ENCODE results near the gene HOXB13. TPM values are rescaled to one million over a fixed set of nuclear protein-coding genes. Genes with fewer than 3 reads are reported as not detected.

HOXB13 gene
- total RNA-seq, 1 donor from 2014 or later = not detected

GRCh38 chr17:48749621-48750553, 21.3 kb upstream of the HOXB13 start:
- DNase-seq (ENCODE audit: low spot score in 2 of 2) (no peak), FAIRE-seq (no peak)

DNA sequence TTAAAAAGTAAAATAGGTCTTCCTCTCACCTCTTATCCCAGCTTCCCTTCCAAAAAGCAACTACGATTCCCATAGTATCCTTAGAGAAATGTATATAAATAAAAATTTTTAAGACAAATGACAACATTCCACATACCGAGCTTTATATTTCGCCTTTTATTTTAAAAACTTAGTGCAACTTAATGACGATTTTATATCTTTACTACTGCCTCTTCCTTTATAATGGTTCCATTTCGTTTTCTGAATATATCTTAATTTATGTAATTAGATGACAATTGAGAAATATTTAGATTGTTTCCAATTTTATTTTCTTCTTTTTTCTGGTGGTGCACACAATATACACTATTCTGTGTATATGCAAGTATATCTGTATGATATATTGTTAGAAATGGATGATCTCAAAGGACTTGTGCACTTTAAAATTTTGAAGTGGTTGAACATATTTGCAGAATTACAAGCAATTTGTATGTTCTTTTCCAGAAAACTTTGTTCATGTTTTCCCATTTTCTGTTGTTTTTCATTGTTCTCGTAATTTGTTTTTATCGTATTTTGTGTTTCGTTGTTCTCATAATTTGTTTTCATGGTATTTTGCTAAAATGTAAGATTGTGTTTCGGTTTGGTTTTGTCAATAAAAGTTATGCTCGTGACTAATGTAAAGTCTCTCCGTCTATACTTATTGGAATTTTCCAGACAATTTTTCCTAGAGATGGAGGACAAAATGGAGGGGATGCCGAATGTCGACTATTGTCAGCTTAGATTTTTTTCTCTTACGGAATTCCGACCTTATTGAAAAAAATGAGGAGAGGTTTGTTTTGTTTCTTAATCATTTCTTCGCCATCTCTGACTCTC, 20.4 kb upstream of the HOXB13 start:
- DNase-seq (ENCODE audit: low spot score in 2 of 2) (no peak), FAIRE-seq (peak; percentile 17)

DNA sequence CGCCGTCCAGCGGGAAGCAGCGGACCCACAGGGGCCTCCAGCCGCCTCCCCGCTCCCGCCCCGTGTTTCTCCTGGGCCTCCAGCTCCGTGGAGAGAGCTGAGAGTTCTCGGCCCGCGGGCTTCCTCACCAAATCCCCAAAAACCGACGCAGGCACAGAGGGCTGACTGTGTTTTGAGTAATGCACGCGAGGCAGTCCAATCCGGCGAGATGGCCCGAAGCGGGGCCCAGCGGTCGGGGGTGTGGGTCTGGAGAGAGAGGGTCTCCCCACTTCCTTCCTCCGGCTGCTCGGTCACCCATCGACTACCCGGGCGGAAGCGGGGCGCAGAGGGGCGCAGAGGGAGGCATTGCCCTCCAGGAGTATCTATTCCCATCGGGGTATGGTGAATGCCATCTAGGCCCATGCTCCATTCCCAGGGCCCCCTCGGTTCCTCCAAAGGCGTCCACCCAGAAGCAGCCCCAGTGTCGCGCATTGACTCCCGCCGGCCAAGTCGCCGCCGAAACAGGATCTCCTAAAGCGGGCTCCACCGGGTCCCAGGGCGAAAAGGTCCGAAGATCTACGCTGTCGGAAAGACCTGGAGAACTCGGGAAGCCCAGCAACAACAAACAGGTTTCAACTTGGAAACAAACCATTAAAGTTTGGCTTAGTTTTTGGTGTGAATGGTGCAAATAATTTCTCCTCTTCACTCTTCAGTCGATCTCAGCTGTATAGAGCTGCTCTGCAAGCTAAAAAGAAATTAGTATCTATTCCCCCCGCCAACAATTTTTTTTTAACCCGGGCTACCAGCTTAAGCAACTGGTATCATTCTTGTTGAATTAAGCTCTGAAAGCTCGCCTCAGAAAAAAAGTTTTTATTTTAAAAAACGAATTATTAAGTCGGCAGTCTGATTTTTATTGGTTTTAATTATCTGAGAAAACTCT, 19.2 kb upstream of the HOXB13 start:
- no peak for DNase-seq (ENCODE audit: low spot score in 2 of 2)
- FAIRE-seq = no peak

- DNase-seq (ENCODE audit: low spot score in 2 of 2) (no peak), FAIRE-seq (no peak)
These were observed 18.4 kb upstream of the HOXB13 start for GRCh38 chr17:48746916-48747444.

DNA sequence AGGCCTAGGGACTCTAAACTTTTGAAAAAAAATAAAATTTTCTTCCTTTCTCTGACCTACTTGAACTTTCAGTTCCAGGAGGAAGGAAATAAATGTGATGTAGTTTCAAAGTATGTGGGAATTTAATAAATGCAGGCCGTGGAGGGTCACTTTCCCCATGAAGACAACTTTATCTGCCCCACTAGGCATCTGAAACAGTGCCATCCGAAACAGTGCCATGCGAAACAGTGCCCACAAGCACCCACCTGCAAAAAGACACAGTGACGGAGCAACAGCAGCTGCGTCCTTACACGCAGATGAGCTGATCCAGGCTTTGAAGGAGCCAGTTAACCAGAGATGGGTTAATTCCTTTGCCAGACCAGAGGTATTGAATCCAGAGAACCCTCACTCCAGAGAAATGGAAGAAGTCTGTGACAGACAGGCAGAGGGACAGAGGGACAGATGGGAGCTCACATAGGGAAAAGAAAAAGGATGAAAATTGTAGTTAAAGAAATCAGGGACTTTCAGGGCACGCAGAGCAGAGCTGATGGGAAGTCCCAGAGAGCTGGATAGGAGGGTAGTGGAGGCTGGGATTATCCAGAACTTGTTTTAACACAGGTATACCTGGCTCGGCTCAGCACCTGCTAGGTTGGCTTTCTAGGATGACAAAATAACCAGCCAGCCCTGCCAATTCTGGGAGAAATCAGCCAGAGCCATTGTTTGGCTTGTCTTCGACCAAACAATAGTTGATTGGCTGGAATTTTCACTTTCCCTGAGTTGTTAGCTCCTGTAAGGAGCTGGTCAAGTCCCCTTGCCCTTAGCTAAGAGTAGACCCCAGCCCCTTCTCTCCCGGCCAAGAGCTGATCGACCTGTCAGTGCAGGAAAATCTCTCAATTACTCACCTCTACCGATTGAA, 17.1 kb upstream of the HOXB13 start:
- DNase-seq (ENCODE audit: low spot score in 2 of 2) (no peak), FAIRE-seq (no peak)

GRCh38 chr17:48740537-48740936, 12.0 kb upstream of the HOXB13 start:
- no peak for FAIRE-seq
- DNase-seq (ENCODE audit: low spot score in 2 of 2) = no peak

GRCh38 chr17:48738803-48739526, 10.4 kb upstream of the HOXB13 start:
- DNase-seq (ENCODE audit: low spot score in 2 of 2) = no peak

DNA sequence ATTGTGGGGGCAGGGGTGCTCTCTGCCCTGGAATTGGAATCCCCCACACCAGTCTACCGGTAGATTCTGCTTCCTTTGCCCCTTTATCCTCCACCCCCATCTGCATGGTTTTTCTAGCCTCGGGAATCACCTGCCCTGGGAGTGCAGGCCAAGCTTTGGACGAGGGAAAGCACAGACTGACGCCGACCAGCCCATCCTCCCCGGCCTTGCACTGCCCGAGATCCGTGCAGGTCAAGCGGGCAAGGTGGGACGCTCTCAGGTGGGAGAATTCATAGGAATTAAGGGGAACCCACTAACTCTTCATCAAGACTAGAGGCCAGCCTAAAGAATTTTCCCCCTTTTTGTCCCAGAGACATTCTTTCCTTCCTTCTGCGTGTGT, 9.9 kb upstream of the HOXB13 start:
- DNase-seq (ENCODE audit: low spot score in 2 of 2) (no peak), FAIRE-seq (no peak)

More at GRCh38 chr17:48738803-48739526, 10.4 kb upstream of the HOXB13 start:
- no peak for FAIRE-seq

- FAIRE-seq = no peak
- no peak for DNase-seq (ENCODE audit: low spot score in 2 of 2)
These were observed 8.9 kb upstream of the HOXB13 start for GRCh38 chr17:48737330-48738043.

GRCh38 chr17:48735062-48735351, 6.5 kb upstream of the HOXB13 start:
- no peak for DNase-seq (ENCODE audit: low spot score in 2 of 2)
- FAIRE-seq = no peak

- no peak for FAIRE-seq
- DNase-seq (ENCODE audit: low spot score in 2 of 2) = no peak
These were observed 5.9 kb upstream of the HOXB13 start for GRCh38 chr17:48734333-48735061.

- DNase-seq (ENCODE audit: low spot score in 2 of 2) (no peak), FAIRE-seq (no peak)
These were observed 5.2 kb upstream of the HOXB13 start for GRCh38 chr17:48733632-48734328.

DNA sequence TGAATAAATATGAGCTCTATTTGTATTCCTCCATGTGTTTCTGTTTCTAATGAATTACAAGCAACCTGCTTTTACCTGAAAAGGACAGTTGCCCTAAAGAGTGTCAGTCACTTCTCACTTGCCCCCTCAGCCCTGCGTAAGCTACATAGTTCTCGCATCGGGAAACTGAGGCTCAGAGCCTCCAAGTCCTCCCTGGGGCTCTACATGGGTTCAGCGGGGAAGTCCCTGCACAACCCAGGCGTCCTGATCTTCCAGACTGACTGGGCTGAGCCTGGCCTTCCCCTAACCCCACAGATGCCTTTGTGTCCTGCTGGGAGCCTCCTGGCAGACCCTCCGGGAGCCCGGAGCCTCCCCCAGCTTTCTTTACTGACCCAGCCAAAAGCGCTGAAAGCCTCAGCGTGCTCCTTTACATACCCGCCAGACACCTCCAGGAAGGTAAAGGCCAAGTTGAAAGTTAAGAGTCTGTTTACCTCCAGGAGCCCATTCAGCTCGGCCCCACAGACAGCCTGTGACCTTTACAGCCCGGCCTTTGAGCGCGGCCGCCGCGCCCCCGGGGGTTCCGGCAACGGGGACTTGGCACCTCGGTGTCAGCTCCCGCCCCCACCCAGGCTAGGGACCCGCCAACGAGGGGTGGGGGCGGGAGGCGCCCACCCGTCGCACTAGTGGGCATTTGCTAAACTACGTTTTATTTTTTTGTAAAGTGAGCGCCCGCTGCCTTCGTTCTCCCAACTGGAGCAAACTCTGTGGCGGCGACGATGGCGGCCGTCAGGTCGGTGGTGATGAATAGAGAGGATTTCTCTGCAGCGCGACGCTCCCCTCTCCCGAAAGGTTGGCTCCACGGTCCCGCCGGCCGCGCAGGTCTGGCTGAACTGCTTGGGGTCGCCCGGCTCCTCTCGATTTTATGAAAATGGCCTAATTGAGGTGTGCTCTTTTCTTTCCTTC, 4.4 kb upstream of the HOXB13 start:
- FAIRE-seq = no peak
- DNase-seq (ENCODE audit: low spot score in 2 of 2) = no peak

GRCh38 chr17:48731355-48731754, 2.8 kb upstream of the HOXB13 start:
- FAIRE-seq = no peak

DNA sequence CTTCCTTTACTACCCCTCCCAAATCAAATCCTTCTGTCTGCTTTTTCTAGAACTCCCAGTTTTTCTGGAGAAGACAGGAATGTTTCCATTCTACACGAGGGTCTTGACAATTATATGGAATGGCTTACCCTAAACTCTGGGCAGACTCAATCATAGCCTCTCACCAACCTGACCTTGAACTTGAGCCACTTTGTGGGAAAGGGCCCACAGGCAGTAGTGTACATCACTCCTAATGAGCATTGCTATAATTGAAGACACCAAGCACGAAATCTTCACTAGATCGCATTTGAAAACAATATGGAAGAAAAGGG, 1.6 kb upstream of the HOXB13 start:
- DNase-seq (ENCODE audit: low spot score in 2 of 2) (no peak), FAIRE-seq (no peak)

More at GRCh38 chr17:48731355-48731754, 2.8 kb upstream of the HOXB13 start:
- DNase-seq (ENCODE audit: low spot score in 2 of 2) = no peak

Data from frontal cortex (tissue), 4 donors.